Upper lobe of left lung (tissue), 6 donors: Measurements from ENCODE around the gene SYNDIG1L. TPM values are rescaled to one million over a fixed set of nuclear protein-coding genes. Genes with fewer than 3 reads are reported as not detected.

ENCODE experiments used
- ATAC-seq, 2 donors: fragments of 200-7000 bp; cut with Tn5 transposase; one replicate each; pipeline ENCODE4 v1.9.1; 2022; ENCODE audit warnings: mild to moderate bottlenecking in 2 of 2, moderate library complexity in 2 of 2; ENCODE audit not compliant: low FRiP score in 2 of 2
- DNase-seq, 2 donors: peaks; one replicate each; pipeline ENCODE4 v3.0.0-alpha.2; 2019 to 2020
- H3K27ac ChIP-seq, 4 donors: fragments of 200-600 bp; sonication (generic); one replicate each; pipeline ENCODE4 v1.5.1; 2016 to 2019
- H3K27me3 ChIP-seq, 4 donors: fragments of 200-600 bp; sonication (generic); one replicate each; pipeline ENCODE4 v1.5.1; 2017 to 2019
- H3K36me3 ChIP-seq, 4 donors: fragments of 200-600 bp; sonication (generic); one replicate each; pipeline ENCODE4 v1.5.1; 2016 to 2019
- H3K4me1 ChIP-seq, 4 donors: fragments of 200-600 bp; sonication (generic); one replicate each; pipeline ENCODE4 v1.5.1; 2018 to 2019
- H3K4me3 ChIP-seq, 4 donors: fragments of 200-600 bp; sonication (generic); one replicate each; pipeline ENCODE4 v1.5.1; 2017 to 2019; ENCODE audit warnings: mild to moderate bottlenecking in 2 of 4, moderate library complexity in 1 of 4
- H3K9me3 ChIP-seq, 4 donors: fragments of 200-600 bp; sonication (generic); one replicate each; pipeline ENCODE4 v1.5.1; 2018 to 2019
- CTCF ChIP-seq, 6 experiments: fragments of 450-650 bp in 4 of 6; fragments of 200-600 bp in 2 of 6; sonication (generic) in 2 of 6; IDR thresholded peaks; one replicate each; pipeline ENCODE4 v1.5.1; 2016 to 2019; ENCODE audit warnings: antibody characterized with exemption in 6 of 6
- EP300 ChIP-seq, 4 donors: sonication (generic); formaldehyde crosslinking; IDR thresholded peaks; one replicate each; pipeline ENCODE4 v1.5.1; 2017; ENCODE audit warnings: antibody characterized with exemption in 4 of 4, control low read depth in 2 of 4
- POLR2A ChIP-seq, 4 donors: fragments of 450-650 bp; IDR thresholded peaks; one replicate each; pipeline ENCODE4 v1.5.1; 2016 to 2017; ENCODE audit warnings: antibody characterized with exemption in 4 of 4, mild to moderate bottlenecking in 2 of 4
- POLR2AphosphoS5 ChIP-seq, 2 donors: sonication (generic); formaldehyde crosslinking; IDR thresholded peaks; one replicate each; pipeline ENCODE4 v1.5.1; 2017; ENCODE audit warnings: antibody characterized with exemption in 2 of 2
- WGBS, 2 donors: methylation state at CpG; one replicate each; pipeline ENCODE4 v1.1.5; 2017 to 2018; 5-methylcytosine and 5-hydroxymethylcytosine counted together
- total RNA-seq, 6 donors: library from RNA; depleted of rRNA in 4 of 6; stranded (reverse); fragments of >200 nt in 4 of 6; gene quantifications; one replicate each; pipeline versions ENCODE4 v1.1.0 to v1.2.1, GENCODE V29; 2016 to 2021
- donor health status: DM: no; HTN: no; CAD: no; lungs with moderate emphysema.
- donor health status: DM: no; HTN: yes; CAD: no; lungs with severe emphysema.

SYNDIG1L gene
- total RNA-seq, 6 donors from 2014 or later, result 0.88 to 10.5 (median 2.8) TPM

GRCh38 chr14:74409441-74409840 lies 16.6 kb downstream of the SYNDIG1L start:
- H3K9me3 ChIP-seq, result no peaks in the 10 kb centered on the region
- 75 to 92% methylated on average over 2 to 6 of the region's 6 CpGs for WGBS, 2 donors
- no peak for TF ChIP-seq CTCF (IDR thresholded peaks at IDR 0.05)
- no peaks in the 10 kb centered on the region for H3K36me3 ChIP-seq
- H3K4me1 ChIP-seq, result no peaks in the 10 kb centered on the region
- no peak for DNase-seq
- H3K27me3 ChIP-seq, result no peaks in the 10 kb centered on the region
- ATAC-seq, result no peak
- no peak overlapping the region for H3K4me3 ChIP-seq
- H3K27ac ChIP-seq, result no peak overlapping the region

DNA sequence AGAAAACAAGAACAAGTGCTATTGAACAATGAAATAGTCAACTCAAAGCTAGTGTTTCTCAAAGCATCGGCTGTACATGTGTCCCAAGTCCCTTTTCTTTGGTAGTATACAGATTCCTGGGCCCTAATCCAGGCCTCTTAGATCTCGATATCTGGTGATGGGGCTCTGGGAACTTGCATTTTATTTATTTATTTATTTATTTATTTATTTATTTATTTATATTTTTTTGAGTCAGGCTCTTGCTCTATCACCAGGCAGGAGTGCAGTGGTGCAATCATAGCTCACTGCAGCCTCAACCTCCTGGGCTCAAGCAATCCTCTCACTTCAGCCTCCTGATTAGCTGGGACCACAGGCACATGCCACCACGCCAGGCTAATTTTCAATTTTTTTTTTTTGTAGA lies 17.1 kb downstream of the SYNDIG1L start:
- DNase-seq (no peak), ATAC-seq (no peak)
- Histone ChIP-seq H3K4me3 (no peak overlapping the region), H3K27ac (no peak overlapping the region), H3K4me1 (no peaks in the 10 kb centered on the region), H3K27me3 (no peaks in the 10 kb centered on the region), H3K36me3 (no peaks in the 10 kb centered on the region), H3K9me3 (no peaks in the 10 kb centered on the region)
- WGBS, 2 donors, result 91% methylated on average over 3 of the region's 3 CpGs
- TF ChIP-seq POLR2AphosphoS5 (IDR thresholded peaks at IDR 0.05), result no peak
- TF ChIP-seq EP300 (IDR thresholded peaks at IDR 0.05), result no peak
- no peak for TF ChIP-seq POLR2A (IDR thresholded peaks at IDR 0.05)
- no peak for TF ChIP-seq CTCF (IDR thresholded peaks at IDR 0.05)

GRCh38 chr14:74407801-74408154 lies 18.2 kb downstream of the SYNDIG1L start:
- no peaks in the 10 kb centered on the region for H3K36me3 ChIP-seq
- no peak overlapping the region for H3K4me3 ChIP-seq
- DNase-seq (no peak), ATAC-seq (no peak)
- no peaks in the 10 kb centered on the region for H3K27me3 ChIP-seq
- H3K9me3 ChIP-seq, result no peaks in the 10 kb centered on the region
- TF ChIP-seq POLR2A (IDR thresholded peaks at IDR 0.05), result no peak
- no peak for TF ChIP-seq POLR2AphosphoS5 (IDR thresholded peaks at IDR 0.05)
- no peak for TF ChIP-seq EP300 (IDR thresholded peaks at IDR 0.05)
- TF ChIP-seq CTCF (IDR thresholded peaks at IDR 0.05), result no peak
- peaks cover 0 to 5% (median 2%) of the 10 kb centered on the region in 4 donors for H3K4me1 ChIP-seq
- H3K27ac ChIP-seq, result no peak overlapping the region
- WGBS, 2 donors, result 95 to 98% methylated on average over 5 of the region's 5 CpGs

GRCh38 chr14:74407021-74407800 lies 18.8 kb downstream of the SYNDIG1L start:
- ATAC-seq (no peak), DNase-seq (peak in 1 of 2 donors; percentile 76)
- H3K36me3 ChIP-seq, result no peaks in the 10 kb centered on the region
- 92 to 94% methylated on average over 7 to 16 of the region's 17 CpGs for WGBS, 2 donors
- H3K27ac ChIP-seq, result no peak overlapping the region
- H3K9me3 ChIP-seq, result no peaks in the 10 kb centered on the region
- peaks cover 5 to 11% (median 8%) of the 10 kb centered on the region in 4 donors for H3K4me1 ChIP-seq
- no peak for TF ChIP-seq POLR2A (IDR thresholded peaks at IDR 0.05)
- no peak for TF ChIP-seq POLR2AphosphoS5 (IDR thresholded peaks at IDR 0.05)
- TF ChIP-seq CTCF (IDR thresholded peaks at IDR 0.05), result no peak
- no peak for TF ChIP-seq EP300 (IDR thresholded peaks at IDR 0.05)
- no peaks in the 10 kb centered on the region for H3K27me3 ChIP-seq
- no peak overlapping the region for H3K4me3 ChIP-seq

GRCh38 chr14:74405663-74406062 lies 20.3 kb downstream of the SYNDIG1L start:
- no peak for TF ChIP-seq POLR2AphosphoS5 (IDR thresholded peaks at IDR 0.05)
- no peak for DNase-seq
- H3K4me1 ChIP-seq, result peaks cover 18 to 23% (median 20%) of the 10 kb centered on the region in 4 donors
- no peaks in the 10 kb centered on the region for H3K36me3 ChIP-seq
- H3K27ac ChIP-seq, result no peak overlapping the region
- H3K9me3 ChIP-seq, result no peaks in the 10 kb centered on the region
- no peaks in the 10 kb centered on the region for H3K27me3 ChIP-seq
- H3K4me3 ChIP-seq, result no peak overlapping the region
- no peak for ATAC-seq
- WGBS, 2 donors, result 86 to 98% methylated on average over 4 of the region's 4 CpGs
